ENCODE measurements around the gene MRPL10.

MRPL10 gene

DNA sequence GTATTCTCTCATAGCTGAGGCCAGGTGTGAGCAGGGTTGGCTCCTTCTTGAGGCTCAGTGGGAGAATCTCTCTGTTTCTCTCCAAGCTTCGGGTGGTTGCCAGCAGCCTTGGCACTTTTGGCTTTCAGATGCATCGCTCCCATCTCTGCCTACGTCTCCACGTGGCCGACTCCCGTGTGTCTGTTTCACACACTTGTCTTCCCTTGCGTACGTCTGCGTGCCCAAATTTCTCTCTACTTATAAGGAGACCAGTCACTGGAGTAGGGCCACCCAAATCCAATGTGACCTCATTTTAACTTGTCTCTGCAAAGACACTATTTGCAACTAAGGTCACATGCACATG, 24.5 kb downstream of the MRPL10 start:
- H3K36me3 ChIP-seq (ENCODE audit: control insufficient read depth, insufficient read depth, low read length): peaks cover 4% of the 10 kb centered on the region
- H3K9ac ChIP-seq (ENCODE audit: low read depth, low read length): no peak overlapping the region
- no peaks in the 10 kb centered on the region for H3K4me1 ChIP-seq (ENCODE audit: control insufficient read depth, insufficient read depth, low read length)
- no peaks in the 10 kb centered on the region for H3K9me3 ChIP-seq (ENCODE audit: control insufficient read depth, insufficient read depth, low read length)
- H3K27me3 ChIP-seq (ENCODE audit: control insufficient read depth, insufficient read depth, low read length): no peaks in the 10 kb centered on the region
- H3K4me3 ChIP-seq (ENCODE audit: low read depth, low read length): no peak overlapping the region

DNA sequence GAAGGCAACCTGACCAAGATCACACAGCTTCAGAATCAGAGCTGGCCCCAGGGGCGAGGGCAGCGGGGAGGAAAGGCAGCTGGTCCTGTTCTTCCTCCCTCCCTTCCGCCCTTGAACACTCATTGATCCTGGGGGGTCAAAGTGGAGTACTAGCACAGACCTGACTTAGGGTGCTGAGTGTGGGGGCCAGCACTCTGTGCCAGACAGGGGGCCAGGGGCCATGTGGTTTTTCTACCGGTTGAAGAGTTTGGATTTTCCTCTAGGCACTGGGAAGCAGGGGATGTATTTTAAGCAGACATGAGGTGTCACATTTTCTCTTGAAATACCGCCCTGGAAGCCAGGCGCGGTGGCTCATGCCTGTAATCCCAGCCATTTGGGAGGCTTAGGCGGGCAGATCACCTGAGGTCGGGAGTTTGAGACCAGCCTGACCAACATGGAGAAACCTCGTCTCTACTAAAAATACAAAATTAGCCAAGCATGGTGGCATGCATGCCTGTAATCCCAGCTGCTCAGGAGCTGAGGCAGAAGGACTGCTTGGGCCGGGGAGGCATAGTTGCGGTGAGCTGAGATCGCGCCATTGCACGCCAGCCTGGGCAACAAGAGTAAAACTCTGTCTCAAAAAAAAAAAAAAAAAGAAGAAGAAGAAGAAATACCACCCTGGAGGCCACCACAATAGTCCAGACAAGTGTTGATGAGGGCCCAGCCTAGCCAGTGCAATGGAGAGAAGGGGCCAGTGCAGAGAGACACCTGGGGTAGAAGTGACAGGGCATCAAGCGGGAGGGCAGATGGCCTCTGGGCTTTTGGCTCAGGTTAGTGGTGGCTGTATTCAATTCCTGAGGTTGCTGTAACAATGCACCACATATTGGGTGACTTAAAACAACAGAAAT, 25.1 kb downstream of the MRPL10 start:
- no peak overlapping the region for H3K9ac ChIP-seq (ENCODE audit: low read depth, low read length)
- peaks cover 1% of the 10 kb centered on the region for H3K36me3 ChIP-seq (ENCODE audit: control insufficient read depth, insufficient read depth, low read length)
- H3K4me1 ChIP-seq (ENCODE audit: control insufficient read depth, insufficient read depth, low read length): no peaks in the 10 kb centered on the region
- no peaks in the 10 kb centered on the region for H3K9me3 ChIP-seq (ENCODE audit: control insufficient read depth, insufficient read depth, low read length)
- no peak overlapping the region for H3K4me3 ChIP-seq (ENCODE audit: low read depth, low read length)
- H3K27me3 ChIP-seq (ENCODE audit: control insufficient read depth, insufficient read depth, low read length): no peaks in the 10 kb centered on the region

DNA sequence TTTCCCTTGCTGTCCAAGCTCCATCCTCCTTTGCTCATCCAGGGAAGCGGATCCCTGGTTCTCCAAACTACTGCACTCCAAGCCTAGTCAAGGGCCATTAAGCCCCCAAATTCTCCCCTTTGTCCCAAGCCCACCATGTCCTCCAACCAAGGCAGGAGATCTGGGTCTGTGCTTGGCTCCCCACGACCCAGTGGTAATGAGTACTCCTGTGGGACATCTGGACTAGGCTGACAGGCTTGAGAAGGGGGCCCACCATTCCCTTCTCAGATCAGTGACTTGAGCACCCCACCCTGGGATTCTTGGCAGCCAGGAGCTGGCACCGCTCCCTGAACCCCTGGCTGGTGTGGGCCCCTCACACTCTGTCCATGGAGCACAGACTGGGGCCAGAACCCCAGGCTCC, 26.9 kb downstream of the MRPL10 start:
- H3K9me3 ChIP-seq (ENCODE audit: control insufficient read depth, insufficient read depth, low read length): no peaks in the 10 kb centered on the region
- no peaks in the 10 kb centered on the region for H3K27me3 ChIP-seq (ENCODE audit: control insufficient read depth, insufficient read depth, low read length)
- H3K9ac ChIP-seq (ENCODE audit: low read depth, low read length): no peak overlapping the region
- H3K36me3 ChIP-seq (ENCODE audit: control insufficient read depth, insufficient read depth, low read length): no peaks in the 10 kb centered on the region
- no peak overlapping the region for H3K4me3 ChIP-seq (ENCODE audit: low read depth, low read length)
- H3K4me1 ChIP-seq (ENCODE audit: control insufficient read depth, insufficient read depth, low read length): no peaks in the 10 kb centered on the region

DNA sequence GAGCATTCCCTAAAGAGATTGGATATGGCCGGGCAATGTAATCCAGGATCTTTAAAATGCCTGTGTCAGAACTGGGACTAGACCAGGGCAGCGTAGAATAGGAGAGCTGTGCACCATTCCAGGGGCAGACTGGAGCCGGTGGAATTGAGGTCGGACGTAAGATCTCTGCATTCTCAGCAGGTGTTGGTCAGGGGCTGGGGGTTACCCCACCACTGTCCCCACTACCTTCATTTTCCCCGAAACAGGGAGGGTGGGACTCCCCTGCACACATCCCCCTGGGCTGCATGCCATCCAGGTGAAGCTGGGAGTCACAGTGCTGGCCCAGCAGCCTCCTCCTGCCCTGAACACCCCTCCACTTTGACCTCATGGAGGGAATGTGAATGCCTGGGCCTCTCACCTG, 27.6 kb downstream of the MRPL10 start:
- Histone ChIP-seq H3K4me3 (ENCODE audit: low read depth, low read length) (no peak overlapping the region), H3K9me3 (ENCODE audit: control insufficient read depth, insufficient read depth, low read length) (no peaks in the 10 kb centered on the region), H3K36me3 (ENCODE audit: control insufficient read depth, insufficient read depth, low read length) (no peaks in the 10 kb centered on the region), H3K4me1 (ENCODE audit: control insufficient read depth, insufficient read depth, low read length) (no peaks in the 10 kb centered on the region), H3K27me3 (ENCODE audit: control insufficient read depth, insufficient read depth, low read length) (no peaks in the 10 kb centered on the region), H3K9ac (ENCODE audit: low read depth, low read length) (no peak overlapping the region)

DNA sequence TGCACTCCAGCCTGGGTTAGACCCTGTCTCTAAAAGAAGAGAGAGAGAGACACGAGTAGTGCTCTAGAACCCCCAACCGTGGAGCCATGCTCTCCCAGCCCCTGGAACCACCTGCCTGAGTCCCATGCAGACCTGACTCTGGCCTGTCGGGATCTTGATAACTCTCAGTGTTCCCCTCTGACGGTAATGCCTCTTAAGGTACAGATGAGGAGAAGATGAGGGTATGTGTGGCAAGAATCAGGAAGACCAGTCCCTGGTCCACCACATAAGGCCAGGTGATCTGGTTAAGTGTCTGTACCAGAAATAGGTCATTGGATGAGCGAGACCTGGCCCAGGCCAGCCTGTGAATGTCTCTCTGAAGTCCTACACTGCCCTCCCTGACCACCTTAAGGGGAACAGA, 28.1 kb downstream of the MRPL10 start:
- H3K4me3 ChIP-seq (ENCODE audit: low read depth, low read length): no peak overlapping the region

DNA sequence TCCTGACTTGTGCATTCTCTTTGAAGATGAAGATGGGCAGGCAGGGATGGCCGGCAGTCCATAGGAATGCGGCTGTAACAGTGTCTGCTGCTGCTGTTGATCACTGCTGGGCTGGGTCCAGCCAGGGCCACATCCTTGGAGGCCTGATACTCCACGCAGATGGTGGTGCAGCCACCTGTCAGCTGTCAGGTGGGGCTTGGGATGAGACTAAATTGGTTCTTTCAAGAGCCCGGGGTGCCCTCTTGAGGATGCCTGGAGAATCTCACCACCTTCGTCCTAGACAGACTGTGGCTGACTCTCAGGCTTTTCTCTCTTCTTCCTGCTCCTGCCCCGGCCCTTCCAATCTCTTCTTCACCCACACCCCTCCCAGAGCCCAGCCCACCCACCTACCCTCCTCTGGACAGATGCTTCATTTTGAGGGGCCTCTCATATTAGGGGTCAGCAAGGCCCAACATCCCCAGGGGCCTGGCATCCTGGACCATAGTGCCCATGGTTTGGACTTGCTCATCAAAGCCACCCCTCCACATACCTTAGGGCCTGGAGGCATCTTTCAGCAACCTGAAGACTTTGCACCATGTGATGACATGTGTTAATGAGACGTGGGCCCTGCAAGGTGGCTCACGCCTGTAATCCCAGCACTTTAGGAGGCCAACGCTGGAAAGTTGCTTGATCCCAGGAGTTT, 28.9 kb downstream of the MRPL10 start:
- no peaks in the 10 kb centered on the region for H3K36me3 ChIP-seq (ENCODE audit: control insufficient read depth, insufficient read depth, low read length)
- no peak overlapping the region for H3K9ac ChIP-seq (ENCODE audit: low read depth, low read length)
- H3K27me3 ChIP-seq (ENCODE audit: control insufficient read depth, insufficient read depth, low read length): no peaks in the 10 kb centered on the region
- no peak overlapping the region for H3K4me3 ChIP-seq (ENCODE audit: low read depth, low read length)
- no peaks in the 10 kb centered on the region for H3K9me3 ChIP-seq (ENCODE audit: control insufficient read depth, insufficient read depth, low read length)
- no peaks in the 10 kb centered on the region for H3K4me1 ChIP-seq (ENCODE audit: control insufficient read depth, insufficient read depth, low read length)

More for the DNA sequence above, 28.1 kb downstream of the MRPL10 start:
- Histone ChIP-seq H3K9ac (ENCODE audit: low read depth, low read length) (no peak overlapping the region), H3K9me3 (ENCODE audit: control insufficient read depth, insufficient read depth, low read length) (no peaks in the 10 kb centered on the region), H3K36me3 (ENCODE audit: control insufficient read depth, insufficient read depth, low read length) (no peaks in the 10 kb centered on the region), H3K27me3 (ENCODE audit: control insufficient read depth, insufficient read depth, low read length) (no peaks in the 10 kb centered on the region), H3K4me1 (ENCODE audit: control insufficient read depth, insufficient read depth, low read length) (no peaks in the 10 kb centered on the region)

DNA sequence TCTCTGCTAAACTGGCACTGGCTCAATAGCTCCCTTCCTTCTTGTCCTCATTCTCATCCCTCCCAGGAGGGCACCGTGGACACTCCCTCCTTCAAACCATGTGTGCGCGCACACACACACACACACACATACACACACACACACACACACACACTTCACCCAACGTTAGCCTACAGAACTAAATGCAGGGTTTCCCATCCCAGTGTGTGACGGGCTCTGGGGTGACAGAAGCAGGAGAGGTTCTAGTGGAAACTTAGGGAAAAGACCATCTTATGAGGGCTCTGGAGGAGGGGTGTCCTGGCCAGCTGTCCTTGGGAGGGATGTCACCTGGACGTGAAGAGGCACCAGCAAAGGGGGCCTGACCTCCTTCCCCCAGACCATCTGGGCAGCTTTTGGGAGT, 29.4 kb downstream of the MRPL10 start:
- Histone ChIP-seq H3K4me1 (ENCODE audit: control insufficient read depth, insufficient read depth, low read length) (no peaks in the 10 kb centered on the region), H3K4me3 (ENCODE audit: low read depth, low read length) (no peak overlapping the region), H3K9me3 (ENCODE audit: control insufficient read depth, insufficient read depth, low read length) (no peaks in the 10 kb centered on the region), H3K27me3 (ENCODE audit: control insufficient read depth, insufficient read depth, low read length) (no peaks in the 10 kb centered on the region), H3K9ac (ENCODE audit: low read depth, low read length) (no peak overlapping the region), H3K36me3 (ENCODE audit: control insufficient read depth, insufficient read depth, low read length) (no peaks in the 10 kb centered on the region)

DNA sequence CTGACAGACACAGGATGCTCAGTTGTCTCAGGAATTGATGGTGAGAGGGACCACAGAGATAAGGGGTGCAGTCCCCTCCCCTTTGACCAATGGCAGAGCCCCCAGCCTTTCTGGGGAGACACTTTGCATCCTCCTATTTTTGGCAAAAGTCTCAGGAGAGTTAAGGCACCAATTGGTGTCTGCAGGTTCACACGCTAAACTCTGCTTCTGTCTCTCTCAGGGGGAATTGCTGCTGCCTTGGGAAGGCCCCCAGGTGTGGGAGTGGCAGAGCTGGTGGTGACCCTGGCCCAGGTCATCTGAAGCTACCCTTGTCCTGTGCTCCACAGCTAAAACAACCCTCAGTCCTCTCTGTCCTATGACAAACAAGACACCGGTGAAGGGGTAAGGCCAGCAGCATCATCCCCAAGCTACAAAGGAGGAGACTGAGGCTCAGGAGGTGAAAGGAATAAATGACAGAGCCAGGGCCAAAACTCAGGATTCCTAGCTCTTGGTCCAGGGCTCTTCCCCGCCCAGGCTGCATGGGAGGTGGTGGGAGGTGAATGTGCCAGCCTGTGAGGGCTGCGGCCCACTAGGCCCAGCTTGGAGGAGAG, 30.1 kb downstream of the MRPL10 start:
- no peaks in the 10 kb centered on the region for H3K4me1 ChIP-seq (ENCODE audit: control insufficient read depth, insufficient read depth, low read length)
- H3K9me3 ChIP-seq (ENCODE audit: control insufficient read depth, insufficient read depth, low read length): no peaks in the 10 kb centered on the region
- H3K9ac ChIP-seq (ENCODE audit: low read depth, low read length): no peak overlapping the region
- no peaks in the 10 kb centered on the region for H3K36me3 ChIP-seq (ENCODE audit: control insufficient read depth, insufficient read depth, low read length)
- H3K4me3 ChIP-seq (ENCODE audit: low read depth, low read length): no peak overlapping the region
- H3K27me3 ChIP-seq (ENCODE audit: control insufficient read depth, insufficient read depth, low read length): no peaks in the 10 kb centered on the region

DNA sequence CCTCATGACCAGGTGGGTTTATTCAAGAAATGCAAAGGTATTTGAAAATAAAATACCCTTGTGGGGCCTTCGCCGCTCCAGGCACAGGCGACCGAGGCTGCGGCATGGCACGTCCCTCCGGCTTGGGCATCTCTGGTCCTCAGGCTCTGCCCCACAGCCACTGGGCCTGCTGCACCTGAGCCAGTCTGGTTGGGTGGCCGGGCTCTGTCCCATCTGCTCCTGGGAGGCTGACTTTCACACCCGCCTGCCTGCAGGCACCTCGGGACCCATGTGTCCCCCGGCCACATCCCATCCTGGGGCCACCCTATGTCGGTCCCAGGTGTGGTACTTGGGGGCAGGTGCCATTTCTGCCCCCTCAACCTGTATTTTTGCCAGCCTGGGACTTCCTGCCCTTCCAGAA, 30.7 kb downstream of the MRPL10 start:
- no peaks in the 10 kb centered on the region for H3K4me1 ChIP-seq (ENCODE audit: control insufficient read depth, insufficient read depth, low read length)
- H3K36me3 ChIP-seq (ENCODE audit: control insufficient read depth, insufficient read depth, low read length): no peaks in the 10 kb centered on the region
- no peaks in the 10 kb centered on the region for H3K27me3 ChIP-seq (ENCODE audit: control insufficient read depth, insufficient read depth, low read length)
- no peaks in the 10 kb centered on the region for H3K9me3 ChIP-seq (ENCODE audit: control insufficient read depth, insufficient read depth, low read length)
- no peak overlapping the region for H3K4me3 ChIP-seq (ENCODE audit: low read depth, low read length)
- H3K9ac ChIP-seq (ENCODE audit: low read depth, low read length): no peak overlapping the region

DNA sequence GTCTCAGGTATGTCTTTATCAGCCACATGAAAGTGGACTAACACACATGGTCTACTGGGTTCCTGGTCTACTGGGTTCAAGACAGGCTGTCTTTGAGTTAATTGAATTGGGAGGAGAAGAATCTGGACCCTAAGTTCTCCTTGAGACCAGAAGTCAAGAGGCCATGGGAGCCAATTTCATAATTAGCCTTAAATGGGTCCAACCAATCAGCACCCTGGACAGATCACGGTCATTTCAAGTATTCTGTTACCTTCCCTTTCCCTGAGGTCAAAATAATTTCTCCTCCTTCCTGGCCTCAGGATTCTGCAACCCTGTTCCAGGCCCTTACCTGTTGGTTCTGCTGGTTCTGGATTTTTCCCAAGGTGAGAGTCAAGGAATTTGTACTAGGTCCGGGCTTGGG, 33.5 kb downstream of the MRPL10 start:
- Histone ChIP-seq H3K27me3 (ENCODE audit: control insufficient read depth, insufficient read depth, low read length) (peaks cover 18% of the 10 kb centered on the region), H3K4me3 (ENCODE audit: low read depth, low read length) (no peak overlapping the region), H3K9me3 (ENCODE audit: control insufficient read depth, insufficient read depth, low read length) (no peaks in the 10 kb centered on the region), H3K4me1 (ENCODE audit: control insufficient read depth, insufficient read depth, low read length) (no peaks in the 10 kb centered on the region), H3K9ac (ENCODE audit: low read depth, low read length) (no peak overlapping the region), H3K36me3 (ENCODE audit: control insufficient read depth, insufficient read depth, low read length) (no peaks in the 10 kb centered on the region)

DNA sequence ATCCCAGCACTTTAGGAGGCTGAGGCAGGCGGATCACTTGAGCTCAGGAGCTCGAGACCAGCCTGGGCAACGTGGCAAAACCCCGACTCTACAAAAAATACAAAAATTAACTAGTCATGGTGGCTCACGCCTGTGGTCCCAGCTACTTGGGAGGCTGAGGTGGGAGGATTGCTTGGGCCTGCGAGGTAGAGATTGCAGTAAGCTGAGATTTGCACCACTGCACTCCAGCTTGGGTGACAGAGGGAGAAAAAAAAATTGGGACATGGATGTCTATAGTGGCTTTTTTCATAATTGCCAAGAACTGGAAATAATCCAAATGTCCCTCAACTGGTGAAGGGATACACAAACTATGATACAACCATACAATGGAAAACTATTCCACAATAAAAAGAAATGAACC, 38.4 kb downstream of the MRPL10 start:
- Histone ChIP-seq H3K27me3 (ENCODE audit: control insufficient read depth, insufficient read depth, low read length) (peaks cover 57% of the 10 kb centered on the region), H3K36me3 (ENCODE audit: control insufficient read depth, insufficient read depth, low read length) (no peaks in the 10 kb centered on the region), H3K9ac (ENCODE audit: low read depth, low read length) (no peak overlapping the region), H3K4me1 (ENCODE audit: control insufficient read depth, insufficient read depth, low read length) (no peaks in the 10 kb centered on the region), H3K4me3 (ENCODE audit: low read depth, low read length) (no peak overlapping the region), H3K9me3 (ENCODE audit: control insufficient read depth, insufficient read depth, low read length) (no peaks in the 10 kb centered on the region)

DNA sequence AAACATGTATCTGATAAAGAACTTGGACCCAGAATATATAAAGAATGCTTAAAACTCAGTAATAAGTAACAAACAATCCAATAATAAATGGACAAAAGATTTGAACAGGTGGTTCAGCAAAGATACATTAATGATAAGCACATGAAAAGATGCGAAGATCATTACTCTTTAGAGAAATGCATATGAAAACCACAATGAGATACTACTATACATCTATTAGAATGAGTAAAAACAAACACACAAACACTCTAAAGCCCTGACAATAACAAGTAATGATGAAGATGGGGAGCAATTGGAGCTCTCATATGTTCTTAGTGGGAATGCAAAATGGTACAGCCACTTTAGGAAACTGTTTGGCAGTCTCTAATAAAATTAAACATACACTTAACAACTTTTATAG, 38.9 kb downstream of the MRPL10 start:
- Histone ChIP-seq H3K36me3 (ENCODE audit: control insufficient read depth, insufficient read depth, low read length) (no peaks in the 10 kb centered on the region), H3K9me3 (ENCODE audit: control insufficient read depth, insufficient read depth, low read length) (no peaks in the 10 kb centered on the region), H3K9ac (ENCODE audit: low read depth, low read length) (no peak overlapping the region), H3K4me3 (ENCODE audit: low read depth, low read length) (no peak overlapping the region), H3K27me3 (ENCODE audit: control insufficient read depth, insufficient read depth, low read length) (peaks cover 61% of the 10 kb centered on the region), H3K4me1 (ENCODE audit: control insufficient read depth, insufficient read depth, low read length) (no peaks in the 10 kb centered on the region)
